Stimulated activated CD4-positive, alpha-beta T cell treated with anti-CD3 and anti-CD28 coated beads, Interleukin-1b, Interleukin-23, amount 100 ng/mL, for 4 hours (primary cell): Measurements from ENCODE around the gene POLR3B.

ENCODE experiments used
- DNase-seq, 2 donors: peaks; one replicate each; pipeline ENCODE4 v3.0.0-alpha.2; 2020; ENCODE audit warnings: low read depth in 2 of 2

POLR3B gene

GRCh38 chr12:106412563-106412962 is 55.0 kb downstream of the POLR3B start:
- no peak for DNase-seq

- DNase-seq = no peak
Observed at GRCh38 chr12:106415134-106415533, 57.6 kb downstream of the POLR3B start.

- no peak for DNase-seq
Observed at GRCh38 chr12:106416273-106416672, 58.7 kb downstream of the POLR3B start.

- no peak for DNase-seq
Observed at GRCh38 chr12:106417926-106418910, 60.7 kb downstream of the POLR3B start.

DNA sequence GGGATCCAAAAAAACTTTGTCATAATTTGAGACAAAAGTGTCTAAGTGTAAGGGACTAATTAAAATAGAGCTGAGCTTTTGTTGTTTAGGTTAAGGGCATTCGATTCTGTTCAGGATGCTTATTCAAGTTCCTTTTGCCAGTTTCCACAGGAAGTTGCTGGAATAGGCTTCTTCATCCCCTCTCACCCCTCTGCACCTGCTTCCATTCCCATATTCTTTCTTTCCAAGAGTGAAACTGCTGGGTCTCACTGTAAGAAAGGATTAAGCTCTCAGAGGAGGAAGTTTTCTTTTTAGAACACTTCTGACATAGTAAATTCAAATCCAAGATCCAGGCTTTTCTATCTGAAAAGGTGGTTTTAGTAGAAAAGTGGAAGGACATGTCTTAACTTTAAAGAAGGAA is 61.4 kb downstream of the POLR3B start:
- DNase-seq = no peak

DNA sequence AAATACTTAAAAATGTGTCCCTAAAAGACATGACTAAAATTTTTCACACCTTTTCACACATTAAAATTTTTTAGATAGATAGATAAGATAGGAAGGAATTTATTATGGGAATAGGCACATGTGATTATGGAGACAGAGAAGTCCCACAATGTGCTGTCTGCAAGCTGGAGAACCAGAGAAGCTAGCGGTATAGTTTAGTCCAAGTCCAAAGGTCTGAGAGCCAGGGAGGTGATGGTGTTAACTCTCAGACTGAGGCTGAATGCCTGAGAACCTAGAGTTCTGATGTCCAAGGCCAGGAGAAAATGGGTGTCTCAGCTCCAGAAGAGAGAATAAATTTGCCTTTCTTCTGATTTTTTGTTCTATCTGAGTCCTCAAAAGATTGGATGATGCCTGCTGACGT is 65.7 kb downstream of the POLR3B start:
- no peak for DNase-seq

DNA sequence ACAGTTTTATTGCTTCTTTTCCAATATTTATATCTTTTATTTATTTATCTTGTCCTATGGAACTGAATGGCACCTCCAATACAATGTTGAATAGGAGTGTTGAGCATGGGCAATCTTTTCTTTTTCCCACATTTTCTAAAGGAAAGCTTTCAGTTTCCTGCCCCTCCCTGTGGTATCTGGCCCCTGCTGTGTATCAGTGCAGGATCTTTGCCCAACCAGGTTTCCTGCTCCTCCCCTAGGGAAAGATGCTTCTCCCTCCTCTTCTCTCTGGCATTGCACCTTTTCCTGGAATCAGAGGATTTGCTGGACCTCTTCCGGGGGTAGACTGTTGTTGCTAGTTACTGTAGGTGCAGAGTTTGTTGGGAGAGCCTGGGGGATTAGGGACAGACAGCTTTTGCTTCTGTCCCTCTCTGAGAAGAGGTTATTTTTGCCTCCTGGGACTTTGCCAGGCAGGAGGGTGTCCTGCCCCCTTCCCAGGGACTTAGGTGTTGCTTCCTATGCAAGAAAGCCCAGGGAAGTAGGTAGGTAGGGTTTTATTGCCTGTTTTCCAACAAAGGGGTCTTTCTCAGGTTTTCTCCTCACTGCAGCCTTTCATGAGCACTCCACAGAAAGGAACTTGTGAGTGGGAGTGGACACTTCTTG is 67.6 kb downstream of the POLR3B start:
- no peak for DNase-seq

GRCh38 chr12:106427917-106428316 is 70.4 kb downstream of the POLR3B start:
- DNase-seq = no peak

DNA sequence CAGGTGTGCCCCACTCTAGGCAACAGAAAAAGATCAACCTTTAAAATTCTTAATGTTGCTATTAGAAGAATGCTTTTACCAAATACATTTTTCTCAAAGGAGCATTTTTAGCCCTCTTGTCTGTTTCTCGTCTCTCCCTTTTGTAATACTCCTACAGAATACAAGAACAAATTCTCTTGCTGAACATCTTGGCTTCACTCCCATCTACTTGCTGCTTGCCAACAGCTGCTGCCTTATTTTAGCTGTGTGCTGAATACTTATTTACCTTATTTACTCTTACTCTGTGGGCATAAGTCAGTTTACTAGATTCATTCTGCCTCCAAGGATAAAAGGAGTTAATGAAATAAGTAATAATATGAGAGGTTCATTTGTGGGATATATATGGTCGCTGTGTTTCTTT is 70.8 kb downstream of the POLR3B start:
- DNase-seq = no peak

DNA sequence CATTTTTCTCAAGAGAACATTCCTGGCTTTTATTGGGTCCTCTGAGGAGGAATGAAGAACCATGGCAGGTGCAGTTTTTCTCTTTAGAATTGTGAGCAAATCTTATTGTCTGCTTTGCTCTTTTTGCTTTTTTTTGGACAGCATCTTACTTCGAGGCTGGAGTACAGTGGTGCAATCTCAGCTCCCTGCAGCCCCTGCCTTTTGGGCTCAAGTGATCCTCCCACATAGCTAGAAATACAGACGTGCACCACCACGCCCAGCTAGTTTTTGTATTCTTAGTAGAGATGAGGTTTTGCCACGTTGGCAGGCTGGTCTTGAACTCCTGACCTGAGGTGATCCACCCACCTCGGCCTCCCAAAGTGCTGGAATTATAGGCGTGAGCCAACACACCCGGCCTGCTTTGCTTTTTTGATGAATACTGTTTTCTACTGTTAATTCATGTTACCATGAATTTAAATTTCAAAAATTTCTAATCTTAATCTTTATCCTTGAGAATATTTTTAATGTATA is 71.5 kb downstream of the POLR3B start:
- DNase-seq = no peak

GRCh38 chr12:106429636-106430035 is 72.1 kb downstream of the POLR3B start:
- DNase-seq = no peak

DNA sequence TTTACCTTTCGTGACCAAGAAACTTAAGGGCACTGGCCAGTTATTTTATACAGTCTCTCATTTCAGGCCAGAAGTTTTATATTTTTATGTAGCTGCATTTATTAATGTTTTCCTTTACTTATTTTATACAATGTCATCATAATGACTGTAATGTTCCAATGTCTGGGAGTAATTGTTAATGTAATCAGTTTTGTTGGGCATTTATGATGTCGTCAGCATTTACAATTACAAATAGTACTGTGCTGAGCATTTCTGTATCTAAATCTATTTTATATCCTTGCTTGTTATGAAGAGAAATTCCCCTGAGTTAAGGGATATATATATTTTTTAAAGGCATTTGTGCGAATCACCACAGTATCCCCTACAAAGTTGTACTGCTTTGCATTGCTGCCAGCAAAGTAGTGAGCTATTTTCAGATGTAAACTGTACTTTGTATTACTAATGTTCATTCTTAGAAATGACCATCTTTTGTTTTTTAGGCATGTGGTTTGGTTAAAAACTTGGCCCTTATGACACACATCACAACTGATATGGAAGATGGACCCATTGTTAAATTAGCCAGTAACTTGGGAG is 74.4 kb downstream of the POLR3B start:
- no peak for DNase-seq

DNA sequence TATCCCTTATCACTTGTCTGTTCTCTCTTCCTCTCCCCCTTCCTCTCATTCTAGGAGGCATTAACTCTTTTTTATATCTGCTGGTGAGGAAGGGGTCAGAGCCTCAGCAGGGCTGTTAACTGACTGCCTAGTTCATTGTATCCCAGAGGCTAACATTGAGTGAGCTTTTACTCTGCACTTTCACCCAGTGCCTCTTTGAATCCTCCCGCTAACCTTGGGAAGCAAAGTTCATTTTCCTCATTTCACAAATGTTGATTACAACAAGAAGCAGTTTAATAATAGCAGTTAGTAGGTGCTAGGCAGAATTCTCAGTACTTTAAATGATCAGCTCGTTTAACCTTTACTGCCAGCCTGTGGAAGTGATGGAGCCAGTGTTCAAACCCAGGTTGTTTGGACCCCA is 75.5 kb downstream of the POLR3B start:
- DNase-seq = no peak

GRCh38 chr12:106434526-106434925 is 77.0 kb downstream of the POLR3B start:
- DNase-seq = no peak

DNA sequence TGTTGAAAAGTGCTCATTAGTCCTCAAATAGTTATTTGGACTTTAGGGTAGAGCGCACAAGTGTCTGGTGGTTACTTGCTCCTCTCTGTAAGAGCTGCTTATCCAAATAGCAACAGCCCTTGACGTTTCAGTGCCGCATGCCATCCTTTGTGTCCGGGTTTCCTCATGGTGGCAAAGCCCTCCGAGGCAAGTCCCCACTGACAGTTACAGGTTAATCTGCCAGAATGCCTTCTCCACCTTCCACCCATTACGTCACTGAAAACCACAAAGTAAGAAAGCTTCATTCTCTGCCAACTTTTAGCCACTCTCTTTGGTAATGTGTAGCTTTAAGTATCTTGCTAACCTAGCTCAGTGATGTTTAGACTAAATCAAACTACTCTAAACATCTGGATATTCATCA is 78.6 kb downstream of the POLR3B start:
- no peak for DNase-seq

- DNase-seq = no peak
Observed at GRCh38 chr12:106442575-106442974, 85.0 kb downstream of the POLR3B start.

DNA sequence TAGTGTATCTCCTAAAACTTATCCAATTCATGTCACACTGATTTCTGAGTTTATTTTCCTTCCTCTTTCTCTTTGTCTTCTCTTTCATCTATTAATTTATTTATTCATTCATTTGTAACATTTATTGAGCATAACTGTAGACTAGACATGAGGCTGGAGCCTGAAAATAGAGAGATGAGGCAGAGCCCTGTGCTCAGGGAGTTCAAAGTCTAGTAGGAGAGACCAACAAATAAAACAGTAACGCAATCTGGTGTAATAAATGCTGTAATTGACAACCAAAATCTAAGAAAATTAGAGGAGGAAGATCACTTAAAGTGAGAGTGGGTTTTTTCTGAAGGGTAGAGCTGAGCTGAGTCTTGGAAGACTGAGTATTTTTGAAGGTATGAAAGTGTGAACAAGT is 87.5 kb downstream of the POLR3B start:
- DNase-seq = no peak

DNA sequence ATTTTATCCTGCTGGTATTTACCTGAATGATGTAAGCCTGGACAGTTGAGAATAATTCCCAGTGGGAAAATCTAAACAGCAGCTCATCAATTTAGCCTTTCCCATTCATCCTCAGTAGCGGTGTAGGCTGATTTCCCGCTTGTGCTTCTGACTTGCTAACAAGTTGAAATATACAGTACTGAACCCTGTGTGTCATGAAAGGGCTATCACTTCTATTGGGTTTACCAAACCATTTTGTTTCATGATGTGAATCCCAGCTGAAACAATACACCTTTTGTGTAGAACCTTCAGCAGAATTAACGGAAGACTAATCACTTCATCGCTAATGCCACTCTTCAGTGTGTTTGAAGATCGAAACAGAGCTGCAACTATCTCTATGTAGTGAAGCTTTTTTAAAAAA is 88.4 kb downstream of the POLR3B start:
- DNase-seq = no peak

- no peak for DNase-seq
Observed at GRCh38 chr12:106446419-106447092, 89.0 kb downstream of the POLR3B start.

DNA sequence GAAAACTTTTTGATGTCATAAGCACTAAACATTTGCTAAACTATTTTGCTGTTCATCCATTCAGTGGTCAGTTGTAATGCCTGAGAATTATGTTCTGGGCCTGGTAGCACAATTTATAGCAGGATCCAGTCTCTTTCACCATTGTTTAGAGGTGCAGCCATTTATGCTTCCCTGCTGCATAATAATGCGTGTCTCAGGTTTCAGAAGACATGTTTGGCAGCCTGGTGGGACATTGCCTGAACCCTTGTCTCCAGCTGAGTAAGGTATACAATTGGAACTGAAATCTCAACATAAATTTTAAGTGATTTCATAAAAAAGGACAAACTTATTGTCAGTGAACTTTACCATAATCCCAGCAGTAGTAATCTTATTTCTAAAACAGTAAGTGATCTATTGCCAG is 94.8 kb downstream of the POLR3B start:
- no peak for DNase-seq

GRCh38 chr12:106455111-106455510 is 97.6 kb downstream of the POLR3B start:
- no peak for DNase-seq

DNA sequence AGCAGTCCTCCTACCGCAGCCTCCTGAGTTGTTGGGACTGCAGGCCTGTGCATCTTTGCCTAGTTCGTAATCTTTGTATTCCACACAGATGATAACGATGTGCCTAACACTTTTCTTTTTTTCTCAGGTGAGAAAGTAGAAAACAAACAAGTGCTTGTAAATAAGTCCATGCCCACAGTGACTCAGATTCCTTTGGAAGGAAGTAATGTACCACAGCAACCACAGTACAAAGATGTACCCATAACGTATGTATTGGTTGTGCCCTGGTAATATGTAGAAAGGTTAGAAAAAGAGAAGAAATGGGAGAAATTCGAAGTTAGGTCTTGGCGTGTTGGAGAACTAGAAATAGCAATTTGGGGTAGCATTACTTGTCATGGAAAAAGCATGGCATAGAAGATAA is 101.6 kb downstream of the POLR3B start:
- DNase-seq = no peak
